IMR-90 (cell line): ENCODE results near the gene RYR1. TPM values are rescaled to one million over a fixed set of nuclear protein-coding genes. Genes with fewer than 3 reads are reported as not detected.

ENCODE experiments used
- ATAC-seq: fragments of 200-7000 bp; cut with Tn5 transposase; 2 replicates; pipeline ENCODE4 v1.9.1; 2020; ENCODE audit warnings: low read depth, mild to moderate bottlenecking, moderate library complexity
- BruUV-seq: library from RNA; stranded (reverse); fragments of 400-500 nt; replicated peaks from 2 replicates; lab custom pipeline; 2021; lab: Mats Ljungman, UMichigan
- CTCF ChIA-PET: fragments of 300-600 bp; formaldehyde crosslinking; extraction: SDS; loops from one replicate; lab custom pipeline; 2021; ENCODE audit warnings: antibody characterized with exemption; lab: Yijun Ruan, JAX
- POLR2A ChIA-PET: fragments of 300-600 bp; sonication (Branson Sonifier 250); formaldehyde crosslinking; loops from one replicate; lab custom pipeline; 2022; ENCODE audit warnings: antibody characterized with exemption; ENCODE audit not compliant: unreplicated experiment; lab: Charles Lee
- DNase-seq: peaks from one replicate; pipeline ENCODE4 v3.0.0; 2013
- H2AFZ ChIP-seq: replicated peaks from 2 replicates; pipeline ENCODE3; 2013; ENCODE audit warnings: low read length, mild to moderate bottlenecking; ENCODE audit not compliant: poor library complexity
- H2AK5ac ChIP-seq: 2 replicates; pipeline ENCODE4 v1.6.1; 2013; ENCODE audit warnings: low read depth, low read length, inconsistent platforms
- H2AK9ac ChIP-seq: replicated peaks from 2 replicates; pipeline ENCODE3; 2013; ENCODE audit warnings: mild to moderate bottlenecking, low read depth, low read length, moderate library complexity; ENCODE audit not compliant: poor library complexity
- H2BK120ac ChIP-seq: 2 replicates; pipeline ENCODE4 v1.6.1; 2013; ENCODE audit warnings: low read depth, low read length, inconsistent platforms
- H2BK15ac ChIP-seq: 3 replicates; pipeline ENCODE4 v1.6.1; 2013; ENCODE audit warnings: low read depth, low read length, inconsistent platforms
- H2BK20ac ChIP-seq: 2 replicates; pipeline ENCODE4 v1.6.1; 2013; ENCODE audit warnings: low read depth, mild to moderate bottlenecking, inconsistent platforms, low read length, moderate library complexity
- H2BK5ac ChIP-seq: 2 replicates; pipeline ENCODE4 v1.6.1; 2013; ENCODE audit warnings: mild to moderate bottlenecking, low read depth, low read length, inconsistent platforms; ENCODE audit not compliant: poor library complexity, severe bottlenecking
- H3K14ac ChIP-seq: replicated peaks from 2 replicates; pipeline ENCODE4 v1.6.1; 2013; ENCODE audit warnings: low read depth, low read length, inconsistent platforms
- H3K18ac ChIP-seq: 2 replicates; pipeline ENCODE4 v1.6.1; 2013; ENCODE audit warnings: low read depth, low read length, control low read depth
- H3K23ac ChIP-seq: 2 replicates; pipeline ENCODE4 v1.6.1; 2013; ENCODE audit warnings: low read depth, low read length, inconsistent platforms
- H3K27ac ChIP-seq: 2 replicates; pipeline ENCODE4 v1.5.1; 2013; ENCODE audit warnings: mild to moderate bottlenecking, control low read depth, low read length; ENCODE audit not compliant: insufficient read depth
- H3K27me3 ChIP-seq: 2 replicates; pipeline ENCODE4 v1.6.1; 2013; ENCODE audit warnings: low read length; ENCODE audit not compliant: control insufficient read depth, insufficient read depth
- H3K36me3 ChIP-seq: 2 replicates; pipeline ENCODE4 v1.6.1; 2013; ENCODE audit warnings: low read length, mixed read lengths; ENCODE audit not compliant: control insufficient read depth, insufficient read depth
- H3K4ac ChIP-seq: 2 replicates; pipeline ENCODE4 v1.6.1; 2013; ENCODE audit warnings: low read depth, low read length, inconsistent platforms
- H3K4me1 ChIP-seq: 2 replicates; pipeline ENCODE4 v1.6.1; 2013; ENCODE audit warnings: low read length, mixed read lengths; ENCODE audit not compliant: control insufficient read depth, insufficient read depth
- H3K4me2 ChIP-seq: 2 replicates; pipeline ENCODE4 v1.6.1; 2013; ENCODE audit warnings: low read depth, mild to moderate bottlenecking, control low read depth, low read length, moderate library complexity
- H3K4me3 ChIP-seq: 2 replicates; pipeline ENCODE4 v1.5.1; 2013; ENCODE audit warnings: low read depth, mild to moderate bottlenecking, control low read depth, low read length, moderate library complexity; ENCODE audit not compliant: insufficient read depth
- H3K56ac ChIP-seq: 2 replicates; pipeline ENCODE4 v1.6.1; 2013; ENCODE audit warnings: low read length, inconsistent platforms; ENCODE audit not compliant: insufficient read depth; ENCODE audit errors: extremely low read depth
- H3K79me1 ChIP-seq, 2 experiments: 2 replicates each; pipeline ENCODE4 v1.6.1; 2013; ENCODE audit warnings: low read length in 2 of 2, inconsistent platforms in 1 of 2, low read depth in 1 of 2
- H3K9ac ChIP-seq: 2 replicates; pipeline ENCODE4 v1.6.1; 2013; ENCODE audit warnings: low read depth, low read length, control low read depth
- H3K9me1 ChIP-seq: 2 replicates; pipeline ENCODE4 v1.6.1; 2013; ENCODE audit warnings: low read length, inconsistent platforms; ENCODE audit not compliant: insufficient read depth
- H3K9me3 ChIP-seq: 2 replicates; pipeline ENCODE4 v1.6.1; 2013; ENCODE audit warnings: low read length; ENCODE audit not compliant: control insufficient read depth, insufficient read depth
- H4K20me1 ChIP-seq: 2 replicates; pipeline ENCODE4 v1.6.1; 2013; ENCODE audit warnings: low read length, inconsistent platforms; ENCODE audit not compliant: insufficient read depth
- H4K5ac ChIP-seq: 2 replicates; pipeline ENCODE4 v1.6.1; 2013; ENCODE audit warnings: mild to moderate bottlenecking, low read depth, low read length, control low read depth
- H4K8ac ChIP-seq, 2 experiments: 2 replicates each; pipeline ENCODE4 v1.6.1; 2013; ENCODE audit warnings: low read depth in 2 of 2, low read length in 2 of 2, control low read depth in 1 of 2, inconsistent platforms in 1 of 2
- H4K91ac ChIP-seq: 2 replicates; pipeline ENCODE4 v1.6.1; 2013; ENCODE audit warnings: low read depth, low read length, inconsistent platforms; ENCODE audit not compliant: insufficient read depth
- BHLHE40 ChIP-seq: fragments of 150-350 bp; IDR thresholded peaks from 2 replicates; pipeline ENCODE4 v1.6.1; 2016; ENCODE audit warnings: mild to moderate bottlenecking, low read depth, low read length
- CEBPB ChIP-seq: IDR thresholded peaks from 2 replicates; pipeline ENCODE4 v1.6.1; 2012; ENCODE audit warnings: low read depth, low read length, improper control_type of control experiment
- CHD1 ChIP-seq: IDR thresholded peaks from 2 replicates; pipeline ENCODE4 v1.6.1; 2012; ENCODE audit warnings: low read depth, low read length, improper control_type of control experiment
- MAZ ChIP-seq: IDR thresholded peaks from 2 replicates; pipeline ENCODE4 v1.6.1; 2012; ENCODE audit warnings: low read depth, mild to moderate bottlenecking, low read length, improper control_type of control experiment, moderate library complexity, borderline replicate concordance
- POLR2A ChIP-seq: IDR thresholded peaks from 2 replicates; pipeline ENCODE4 v1.6.1; 2012; ENCODE audit warnings: mild to moderate bottlenecking, low read depth, low read length
- RAD21 ChIP-seq: IDR thresholded peaks from 2 replicates; pipeline ENCODE4 v1.6.1; 2012; ENCODE audit warnings: low read length, improper control_type of control experiment
- RCOR1 ChIP-seq: IDR thresholded peaks from 2 replicates; pipeline ENCODE4 v1.6.1; 2012; ENCODE audit warnings: mild to moderate bottlenecking, low read length, improper control_type of control experiment; ENCODE audit not compliant: insufficient replicate concordance
- SMC3 ChIP-seq: fragments of 150-350 bp; IDR thresholded peaks from 2 replicates; pipeline ENCODE4 v1.6.1; 2016; ENCODE audit warnings: low read depth, mild to moderate bottlenecking, antibody characterized with exemption, low read length, moderate library complexity
- WGBS, 2 experiments: methylation state at CpG; one replicate each; pipeline versions ENCODE4 v1.1.5 to v1.1.7; 2013; ENCODE audit warnings: missing lambda C conversion rate in 2 of 2; ENCODE audit not compliant: insufficient read length in 1 of 2; ENCODE audit errors: extremely low coverage in 2 of 2; 5-methylcytosine and 5-hydroxymethylcytosine counted together
- dilution Hi-C: fragments of 300-500 bp; cut with HindIII; formaldehyde crosslinking; loops from one replicate; pipeline ENCODE4 v1.14.3; 2018; ENCODE audit warnings: low sequenced_read_pairs; ENCODE audit not compliant: unreplicated experiment
- in situ Hi-C: fragments of 300-500 bp; cut with MboI; formaldehyde crosslinking; loops from 3 replicates; pipeline ENCODE4 v1.14.3; 2019; ENCODE audit warnings: low sequenced_read_pairs, inconsistent platforms, mixed read lengths
- intact Hi-C: fragments of 100-400 bp; cut with micrococcal nuclease; formaldehyde crosslinking; loops from 2 replicates; pipeline ENCODE4 v1.10.0; 2022
- polyA plus RNA-seq, 3 experiments: library from polyadenylated mRNA; depleted of rRNA; stranded (reverse); fragments of >200 nt; gene quantifications; 2 replicates each; pipeline ENCODE4 v1.2.3, GENCODE V29; 2012; ENCODE audit warnings: low replicate concordance in 1 of 3
- total RNA-seq: library from RNA; depleted of rRNA; stranded (reverse); fragments of >200 nt; gene quantifications from 2 replicates; pipeline ENCODE4 v1.2.3, GENCODE V29; 2012
- TF ChIP-seq, protein P1 (sequence below): fragments of 150-350 bp; IDR thresholded peaks from 2 replicates; pipeline ENCODE4 v1.6.1; 2016; ENCODE audit warnings: low read depth, mild to moderate bottlenecking, low read length, moderate library complexity, borderline replicate concordance
- TF ChIP-seq, protein P2 (sequence below): conservative IDR thresholded peaks from 2 replicates; pipeline ENCODE4 v1.5.1; 2012; ENCODE audit warnings: mild to moderate bottlenecking, low read depth, low read length, improper control_type of control experiment
- TF ChIP-seq, protein P3 (sequence below): fragments of 150-350 bp; IDR thresholded peaks from 2 replicates; pipeline ENCODE4 v1.6.1; 2017; ENCODE audit warnings: mild to moderate bottlenecking, antibody characterized with exemption, low read length, low read depth

RYR1 gene
- total and polyA plus RNA-seq, 2 of the 4 experiments (the other 2 are of a cell fraction): not detected

DNA sequence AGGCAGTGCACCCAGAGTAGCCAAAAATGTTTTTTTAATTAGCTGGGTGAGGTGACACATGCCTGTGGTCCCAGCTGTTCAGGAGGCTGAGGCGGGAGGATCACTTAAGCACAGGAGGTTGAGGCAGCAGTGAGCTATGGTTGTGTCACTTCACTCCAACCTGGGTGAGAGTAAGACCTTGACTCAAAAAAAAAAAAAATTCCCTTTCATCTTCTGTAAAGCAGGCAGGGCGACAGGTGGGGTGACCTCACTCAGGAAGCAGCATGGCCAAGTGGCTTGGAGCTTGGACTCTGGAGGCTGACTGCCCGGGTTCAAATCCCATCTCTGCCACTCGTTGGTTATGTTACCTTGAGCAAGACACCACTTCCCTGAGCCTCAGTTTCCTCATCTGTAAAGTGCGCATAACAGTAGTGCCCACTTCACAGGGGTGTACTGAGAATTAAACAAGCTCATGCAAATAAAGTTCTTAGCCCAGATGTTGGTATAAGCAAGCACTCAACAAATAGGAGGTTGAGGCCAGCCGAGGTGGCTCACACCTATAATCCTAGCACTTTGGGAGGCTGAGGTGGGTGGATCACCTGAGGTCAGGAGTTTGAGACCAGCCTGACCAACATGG is 136.0 kb downstream of the RYR1 start:
- intact Hi-C loops: no loop called here
- ATAC-seq (no peak), DNase-seq (no peak)
- Histone ChIP-seq H2AK5ac (no peak overlapping the region), H2BK15ac (no peak overlapping the region), H3K9me1 (no peaks in the 10 kb centered on the region), H4K5ac (no peak overlapping the region), H3K4me3 (no peak overlapping the region), H3K9ac (no peak overlapping the region), H3K4me2 (no peak overlapping the region), H2AK9ac (no peak overlapping the region), H4K20me1 (no peaks in the 10 kb centered on the region), H3K56ac (no peak overlapping the region), H4K8ac (no peak overlapping the region), H2AFZ (no peak overlapping the region), H3K9me3 (no peaks in the 10 kb centered on the region), H3K36me3 (no peaks in the 10 kb centered on the region), H3K4ac (no peak overlapping the region), H3K27me3 (peaks cover 27% of the 10 kb centered on the region), H2BK20ac (no peak overlapping the region), H4K91ac (no peak overlapping the region), H2BK5ac (no peak overlapping the region), H3K23ac (no peak overlapping the region), H3K79me1 (no peaks in the 10 kb centered on the region), H3K27ac (no peak overlapping the region), H3K14ac (no peak overlapping the region), H2BK120ac (no peak overlapping the region), H3K4me1 (no peaks in the 10 kb centered on the region), H3K18ac (no peak overlapping the region)
- TF ChIP-seq BHLHE40: no peak
- TF ChIP-seq MAZ: no peak
- TF ChIP-seq, protein P1, sequence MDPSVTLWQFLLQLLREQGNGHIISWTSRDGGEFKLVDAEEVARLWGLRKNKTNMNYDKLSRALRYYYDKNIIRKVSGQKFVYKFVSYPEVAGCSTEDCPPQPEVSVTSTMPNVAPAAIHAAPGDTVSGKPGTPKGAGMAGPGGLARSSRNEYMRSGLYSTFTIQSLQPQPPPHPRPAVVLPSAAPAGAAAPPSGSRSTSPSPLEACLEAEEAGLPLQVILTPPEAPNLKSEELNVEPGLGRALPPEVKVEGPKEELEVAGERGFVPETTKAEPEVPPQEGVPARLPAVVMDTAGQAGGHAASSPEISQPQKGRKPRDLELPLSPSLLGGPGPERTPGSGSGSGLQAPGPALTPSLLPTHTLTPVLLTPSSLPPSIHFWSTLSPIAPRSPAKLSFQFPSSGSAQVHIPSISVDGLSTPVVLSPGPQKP: no peak
- TF ChIP-seq, protein P2, sequence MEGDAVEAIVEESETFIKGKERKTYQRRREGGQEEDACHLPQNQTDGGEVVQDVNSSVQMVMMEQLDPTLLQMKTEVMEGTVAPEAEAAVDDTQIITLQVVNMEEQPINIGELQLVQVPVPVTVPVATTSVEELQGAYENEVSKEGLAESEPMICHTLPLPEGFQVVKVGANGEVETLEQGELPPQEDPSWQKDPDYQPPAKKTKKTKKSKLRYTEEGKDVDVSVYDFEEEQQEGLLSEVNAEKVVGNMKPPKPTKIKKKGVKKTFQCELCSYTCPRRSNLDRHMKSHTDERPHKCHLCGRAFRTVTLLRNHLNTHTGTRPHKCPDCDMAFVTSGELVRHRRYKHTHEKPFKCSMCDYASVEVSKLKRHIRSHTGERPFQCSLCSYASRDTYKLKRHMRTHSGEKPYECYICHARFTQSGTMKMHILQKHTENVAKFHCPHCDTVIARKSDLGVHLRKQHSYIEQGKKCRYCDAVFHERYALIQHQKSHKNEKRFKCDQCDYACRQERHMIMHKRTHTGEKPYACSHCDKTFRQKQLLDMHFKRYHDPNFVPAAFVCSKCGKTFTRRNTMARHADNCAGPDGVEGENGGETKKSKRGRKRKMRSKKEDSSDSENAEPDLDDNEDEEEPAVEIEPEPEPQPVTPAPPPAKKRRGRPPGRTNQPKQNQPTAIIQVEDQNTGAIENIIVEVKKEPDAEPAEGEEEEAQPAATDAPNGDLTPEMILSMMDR: no peak
- TF ChIP-seq, protein P3, sequence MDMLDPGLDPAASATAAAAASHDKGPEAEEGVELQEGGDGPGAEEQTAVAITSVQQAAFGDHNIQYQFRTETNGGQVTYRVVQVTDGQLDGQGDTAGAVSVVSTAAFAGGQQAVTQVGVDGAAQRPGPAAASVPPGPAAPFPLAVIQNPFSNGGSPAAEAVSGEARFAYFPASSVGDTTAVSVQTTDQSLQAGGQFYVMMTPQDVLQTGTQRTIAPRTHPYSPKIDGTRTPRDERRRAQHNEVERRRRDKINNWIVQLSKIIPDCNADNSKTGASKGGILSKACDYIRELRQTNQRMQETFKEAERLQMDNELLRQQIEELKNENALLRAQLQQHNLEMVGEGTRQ: no peak
- no peak for TF ChIP-seq RAD21
- TF ChIP-seq SMC3: no peak
- no peak for TF ChIP-seq POLR2A
- TF ChIP-seq CHD1: no peak
- no peak for TF ChIP-seq CEBPB
- TF ChIP-seq RCOR1: no peak
- dilution Hi-C loops: no loop called here
- POLR2A ChIA-PET: no interaction called here
- in situ Hi-C loops: no loop called here
- CTCF ChIA-PET: no interaction called here
- no TSS peak for BruUV-seq
- WGBS, 2 experiments: 60% methylated on average over 3 of the region's 6 CpGs; no CpG with 5 or more reads in 1 of the 2 experiments
